Gastrocnemius medialis (tissue), 4 donors: ENCODE measurements around the gene MAP3K20. TPM values are rescaled to one million over a fixed set of nuclear protein-coding genes. Genes with fewer than 3 reads are reported as not detected.

Experiments
- ATAC-seq, 2 donors: fragments of 150-250 bp; one replicate each; pipeline ENCODE4 v1.9.1; 2016
- DNase-seq, 2 donors: peaks; one replicate each; pipeline ENCODE4 v3.0.0-alpha.2; 2019
- H3K27ac ChIP-seq, 4 donors: fragments of 200-600 bp; sonication (generic); 1 replicate in 1 of 4; 2 replicates in 3 of 4; pipeline ENCODE4 v1.5.1; 2016 to 2018; ENCODE audit warnings: mild to moderate bottlenecking in 2 of 4, moderate library complexity in 1 of 4
- H3K27me3 ChIP-seq, 3 donors: fragments of 200-600 bp; sonication (generic) in 2 of 3; 1 replicate in 1 of 3; 2 replicates in 2 of 3; pipeline versions ENCODE4 v1.5.1 to v1.6.0; 2016 to 2019; ENCODE audit warnings: mild to moderate bottlenecking in 1 of 3, moderate library complexity in 1 of 3
- H3K36me3 ChIP-seq, 2 donors: fragments of 200-600 bp; sonication (generic) in 1 of 2; one replicate each; pipeline ENCODE4 v1.5.1; 2017 to 2018
- H3K4me1 ChIP-seq, 2 donors: fragments of 200-600 bp; sonication (generic) in 1 of 2; one replicate each; pipeline ENCODE4 v1.5.1; 2016 to 2017; ENCODE audit warnings: mild to moderate bottlenecking in 2 of 2
- H3K4me3 ChIP-seq, 4 donors: fragments of 200-600 bp; sonication (generic) in 3 of 4; 1 replicate in 1 of 4; 2 replicates in 3 of 4; pipeline ENCODE4 v1.5.1; 2016 to 2019; ENCODE audit warnings: mild to moderate bottlenecking in 2 of 4
- H3K9me3 ChIP-seq, 3 donors: fragments of 200-600 bp; sonication (generic) in 2 of 3; 1 replicate in 1 of 3; 2 replicates in 2 of 3; pipeline ENCODE4 v1.5.1; 2016 to 2019
- POLR2A ChIP-seq, 2 donors: fragments of 450-650 bp; IDR thresholded peaks; one replicate each; pipeline ENCODE4 v1.6.1; 2017; ENCODE audit warnings: antibody characterized with exemption in 2 of 2, mild to moderate bottlenecking in 2 of 2, moderate library complexity in 2 of 2
- in situ Hi-C, 4 donors: fragments of 200-750 bp; cut with MboI; loops; one replicate each; pipeline versions ENCODE4 v1.15.0 to v1.8.0; 2017; ENCODE audit warnings: low sequenced_read_pairs in 4 of 4
- intact Hi-C: fragments of 100-400 bp; cut with DNase I; formaldehyde crosslinking; loops from one replicate; pipeline ENCODE4 v1.15.1; 2023; ENCODE audit warnings: low total_unique reads
- total RNA-seq, 4 donors: library from RNA; depleted of rRNA; stranded (reverse); fragments of >200 nt; gene quantifications; one replicate each; pipeline versions ENCODE4 v1.1.0 to v1.2.3, GENCODE V29; 2016
- TF ChIP-seq, protein P1 (sequence below), 5 experiments: fragments of 450-650 bp in 3 of 5; fragments of 200-600 bp in 2 of 5; sonication (generic) in 2 of 5; IDR thresholded peaks in 4 of 5; conservative IDR thresholded peaks in 1 of 5; 1 replicate in 4 of 5; 2 replicates in 1 of 5; pipeline ENCODE4 v1.5.1; 2016 to 2019; ENCODE audit warnings: antibody characterized with exemption in 5 of 5, mild to moderate bottlenecking in 3 of 5, moderate library complexity in 3 of 5

The MAP3K20 gene
- total RNA-seq, 4 donors from 2014 or later = 225 to 517 (median 280) TPM

GRCh38 chr2:173238385-173238784 is 162.7 kb downstream of the MAP3K20 start:
- in situ Hi-C loops (no loop called here), intact Hi-C loops (loop anchor here (10.0 kb wide), 1 partner anchor 206 kb away; no protein-coding TSS in a partner anchor)
- Histone ChIP-seq H3K27me3 (no peaks in the 10 kb centered on the region), H3K27ac (no peak overlapping the region), H3K4me1 (no peaks in the 10 kb centered on the region), H3K9me3 (no peaks in the 10 kb centered on the region), H3K36me3 (peaks cover 0 to 15% of the 10 kb centered on the region in 2 donors), H3K4me3 (no peak overlapping the region)
- DNase-seq (no peak), ATAC-seq (no peak)
- no peak for TF ChIP-seq POLR2A (IDR thresholded peaks at IDR 0.05)
- TF ChIP-seq, protein P1, sequence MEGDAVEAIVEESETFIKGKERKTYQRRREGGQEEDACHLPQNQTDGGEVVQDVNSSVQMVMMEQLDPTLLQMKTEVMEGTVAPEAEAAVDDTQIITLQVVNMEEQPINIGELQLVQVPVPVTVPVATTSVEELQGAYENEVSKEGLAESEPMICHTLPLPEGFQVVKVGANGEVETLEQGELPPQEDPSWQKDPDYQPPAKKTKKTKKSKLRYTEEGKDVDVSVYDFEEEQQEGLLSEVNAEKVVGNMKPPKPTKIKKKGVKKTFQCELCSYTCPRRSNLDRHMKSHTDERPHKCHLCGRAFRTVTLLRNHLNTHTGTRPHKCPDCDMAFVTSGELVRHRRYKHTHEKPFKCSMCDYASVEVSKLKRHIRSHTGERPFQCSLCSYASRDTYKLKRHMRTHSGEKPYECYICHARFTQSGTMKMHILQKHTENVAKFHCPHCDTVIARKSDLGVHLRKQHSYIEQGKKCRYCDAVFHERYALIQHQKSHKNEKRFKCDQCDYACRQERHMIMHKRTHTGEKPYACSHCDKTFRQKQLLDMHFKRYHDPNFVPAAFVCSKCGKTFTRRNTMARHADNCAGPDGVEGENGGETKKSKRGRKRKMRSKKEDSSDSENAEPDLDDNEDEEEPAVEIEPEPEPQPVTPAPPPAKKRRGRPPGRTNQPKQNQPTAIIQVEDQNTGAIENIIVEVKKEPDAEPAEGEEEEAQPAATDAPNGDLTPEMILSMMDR (IDR thresholded peaks at IDR 0.05 in 4 of 5, conservative IDR thresholded peaks at IDR 0.05 in 1 of 5) = no peak

DNA sequence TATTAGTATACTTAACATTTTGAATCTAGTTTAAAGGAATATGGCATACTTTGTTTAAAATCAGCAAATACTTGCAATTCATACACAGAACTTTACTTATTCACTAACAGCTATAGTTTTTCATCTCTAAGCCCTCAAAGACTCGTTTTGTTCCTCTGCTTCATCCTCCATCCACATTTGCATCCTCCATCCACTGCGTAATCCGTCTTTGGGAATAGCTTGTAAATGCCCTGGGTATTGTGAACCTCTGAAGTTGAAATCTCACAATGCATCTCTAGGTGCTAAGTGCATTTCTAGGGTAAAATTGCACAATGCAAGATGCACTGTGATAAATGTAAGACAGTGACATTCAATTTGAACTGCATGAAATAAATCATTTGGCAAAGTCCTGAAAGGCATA is 163.2 kb downstream of the MAP3K20 start:
- no peak for DNase-seq
- no peak overlapping the region for H3K4me3 ChIP-seq
- no peak for ATAC-seq
- no peaks in the 10 kb centered on the region for H3K9me3 ChIP-seq
- no peak overlapping the region for H3K27ac ChIP-seq
- in situ Hi-C loops = no loop called here
- no peaks in the 10 kb centered on the region for H3K4me1 ChIP-seq
- intact Hi-C loops = loop anchor here (10.0 kb wide), 1 partner anchor 206 kb away; no protein-coding TSS in a partner anchor
- peaks cover 0 to 15% of the 10 kb centered on the region in 2 donors for H3K36me3 ChIP-seq
- TF ChIP-seq, protein P1 (IDR thresholded peaks at IDR 0.05 in 4 of 5, conservative IDR thresholded peaks at IDR 0.05 in 1 of 5) = no peak
- no peak for TF ChIP-seq POLR2A (IDR thresholded peaks at IDR 0.05)
- no peaks in the 10 kb centered on the region for H3K27me3 ChIP-seq

DNA sequence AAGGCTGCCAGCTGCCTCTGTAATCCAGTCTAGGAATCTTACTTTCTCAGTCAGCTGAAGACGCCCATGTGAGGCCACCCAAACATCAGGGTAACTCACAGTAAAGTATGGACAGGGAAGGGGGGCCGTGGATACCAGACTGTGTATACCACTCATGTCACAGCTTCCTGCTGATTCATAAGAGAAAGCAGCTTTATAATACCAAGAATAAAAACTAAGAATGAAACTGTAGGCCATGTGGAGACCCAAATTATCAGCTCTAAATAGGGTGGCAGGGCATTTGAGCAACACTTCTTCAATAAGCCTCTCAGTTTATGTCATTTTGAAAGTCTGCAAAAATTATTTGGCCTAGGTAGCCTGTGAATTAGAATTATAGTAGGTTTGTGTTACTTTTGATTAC is 164.0 kb downstream of the MAP3K20 start:
- no peak overlapping the region for H3K27ac ChIP-seq
- intact Hi-C loops = loop anchor here (10.0 kb wide), 1 partner anchor 205 kb away; no protein-coding TSS in a partner anchor
- ATAC-seq (no peak), DNase-seq (no peak)
- peaks cover 0 to 15% of the 10 kb centered on the region in 2 donors for H3K36me3 ChIP-seq
- H3K4me1 ChIP-seq = no peaks in the 10 kb centered on the region
- H3K4me3 ChIP-seq = no peak overlapping the region
- no peak for TF ChIP-seq POLR2A (IDR thresholded peaks at IDR 0.05)
- TF ChIP-seq, protein P1 (IDR thresholded peaks at IDR 0.05 in 4 of 5, conservative IDR thresholded peaks at IDR 0.05 in 1 of 5) = no peak
- no peaks in the 10 kb centered on the region for H3K9me3 ChIP-seq
- H3K27me3 ChIP-seq = no peaks in the 10 kb centered on the region
- in situ Hi-C loops = no loop called here

GRCh38 chr2:173240083-173240482 is 164.4 kb downstream of the MAP3K20 start:
- intact Hi-C loops = no loop called here
- DNase-seq (no peak), ATAC-seq (no peak)
- Histone ChIP-seq H3K4me1 (no peaks in the 10 kb centered on the region), H3K27me3 (no peaks in the 10 kb centered on the region), H3K9me3 (no peaks in the 10 kb centered on the region), H3K4me3 (no peak overlapping the region), H3K36me3 (peaks cover 0 to 15% of the 10 kb centered on the region in 2 donors), H3K27ac (no peak overlapping the region)
- TF ChIP-seq, protein P1 (IDR thresholded peaks at IDR 0.05 in 4 of 5, conservative IDR thresholded peaks at IDR 0.05 in 1 of 5) = no peak
- TF ChIP-seq POLR2A (IDR thresholded peaks at IDR 0.05) = no peak
- in situ Hi-C loops = no loop called here

GRCh38 chr2:173241643-173242042 is 166.0 kb downstream of the MAP3K20 start:
- Histone ChIP-seq H3K4me1 (no peaks in the 10 kb centered on the region), H3K36me3 (peaks cover 0 to 15% of the 10 kb centered on the region in 2 donors), H3K27me3 (no peaks in the 10 kb centered on the region), H3K4me3 (no peak overlapping the region), H3K9me3 (no peaks in the 10 kb centered on the region), H3K27ac (no peak overlapping the region)
- ATAC-seq (no peak), DNase-seq (no peak)
- TF ChIP-seq POLR2A (IDR thresholded peaks at IDR 0.05) = no peak
- TF ChIP-seq, protein P1 (IDR thresholded peaks at IDR 0.05 in 4 of 5, conservative IDR thresholded peaks at IDR 0.05 in 1 of 5) = no peak
- intact Hi-C loops = no loop called here
- in situ Hi-C loops = no loop called here
